Measurements from ENCODE around the gene LDLRAD4.

GRCh38 chr18:13653746-13654433 lies 435.3 kb downstream of the LDLRAD4 start:
- no peak for TF ChIP-seq CTCF (conservative IDR thresholded peaks at IDR 0.05)
- no peak for TF ChIP-seq ZFX (IDR thresholded peaks at IDR 0.05)
